ENCODE data around the gene TMEM41A.

Gene TMEM41A

GRCh38 chr3:185498503-185499396, at the start of gene TMEM41A:
TSS of gene TMEM41A (minus strand) at chr3:185499035. CDS start at chr3:185498961, 74 bp downstream.
- in situ Hi-C loops (cut with MboI; ENCODE audit: low sequenced_read_pairs), result no loop called here

- in situ Hi-C loops (cut with MboI; ENCODE audit: low sequenced_read_pairs), result no loop called here
Measured at GRCh38 chr3:185540695-185541094, 41.9 kb upstream of the TMEM41A start.

DNA sequence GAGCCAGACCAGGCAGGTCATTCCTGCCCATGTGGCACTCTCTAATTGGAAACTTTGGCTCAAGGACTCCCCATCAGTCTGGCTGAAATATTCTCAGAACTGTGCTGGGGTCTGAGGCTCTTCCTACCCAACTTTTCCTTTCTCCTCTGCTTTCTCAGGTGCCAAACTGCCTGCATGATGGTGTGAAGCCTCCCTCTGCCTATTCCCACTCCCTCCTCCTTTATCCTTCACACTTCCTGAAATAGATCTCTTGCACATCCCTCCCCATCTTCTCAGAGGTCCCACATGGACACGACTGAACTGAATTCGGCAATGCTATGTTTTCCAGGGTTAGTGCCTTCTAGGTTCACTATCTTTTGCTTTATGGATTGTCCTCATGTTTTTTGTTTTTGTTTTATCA, 41.1 kb upstream of the TMEM41A start:
- in situ Hi-C loops (cut with MboI; ENCODE audit: low sequenced_read_pairs), result no loop called here

GRCh38 chr3:185537369-185537970, 38.6 kb upstream of the TMEM41A start:
- in situ Hi-C loops (cut with MboI; ENCODE audit: low sequenced_read_pairs), result no loop called here

DNA sequence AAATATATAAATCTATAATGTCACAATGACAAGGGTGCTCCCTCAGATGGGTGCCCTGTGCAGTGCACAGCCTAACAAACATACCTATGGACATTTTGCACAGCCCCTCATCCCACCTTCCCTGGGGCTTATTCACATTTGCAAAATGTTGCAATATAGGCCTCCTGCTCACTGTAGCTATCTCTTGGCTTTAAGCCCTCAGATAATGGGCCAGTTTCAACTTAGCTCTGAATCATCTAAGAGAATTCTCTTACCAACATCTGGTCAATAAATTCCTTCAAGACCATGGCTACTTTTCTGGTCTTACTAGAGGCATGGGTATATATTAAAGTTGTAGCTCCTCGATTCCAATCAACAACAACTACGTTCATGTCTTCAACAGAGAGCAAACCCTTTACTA, 35.7 kb upstream of the TMEM41A start:
- in situ Hi-C loops (cut with MboI; ENCODE audit: low sequenced_read_pairs), result no loop called here

- in situ Hi-C loops (cut with MboI; ENCODE audit: low sequenced_read_pairs), result no loop called here
Measured at GRCh38 chr3:185532901-185533300, 34.1 kb upstream of the TMEM41A start.

DNA sequence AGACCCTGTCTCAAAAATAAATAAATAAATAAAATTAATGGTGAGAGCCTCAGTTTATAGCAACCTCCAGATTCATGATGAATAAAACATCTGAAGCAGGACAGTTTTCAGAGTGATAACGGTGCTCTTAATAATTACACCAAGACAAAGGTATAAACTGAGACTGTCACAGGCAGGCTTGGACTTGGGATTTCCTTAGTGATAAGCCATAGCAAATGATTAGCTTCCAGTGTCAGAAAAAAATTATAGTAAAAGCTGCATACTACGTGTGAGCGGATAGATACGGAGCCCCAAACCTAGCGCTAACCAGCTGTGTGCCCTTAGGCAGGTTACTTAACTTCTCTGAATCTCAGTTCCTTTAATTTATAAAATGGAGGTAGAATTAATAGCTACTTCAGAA, 32.0 kb upstream of the TMEM41A start:
- in situ Hi-C loops (cut with MboI; ENCODE audit: low sequenced_read_pairs), result no loop called here

- in situ Hi-C loops (cut with MboI; ENCODE audit: low sequenced_read_pairs), result no loop called here
Measured at GRCh38 chr3:185528532-185528931, 29.7 kb upstream of the TMEM41A start.

DNA sequence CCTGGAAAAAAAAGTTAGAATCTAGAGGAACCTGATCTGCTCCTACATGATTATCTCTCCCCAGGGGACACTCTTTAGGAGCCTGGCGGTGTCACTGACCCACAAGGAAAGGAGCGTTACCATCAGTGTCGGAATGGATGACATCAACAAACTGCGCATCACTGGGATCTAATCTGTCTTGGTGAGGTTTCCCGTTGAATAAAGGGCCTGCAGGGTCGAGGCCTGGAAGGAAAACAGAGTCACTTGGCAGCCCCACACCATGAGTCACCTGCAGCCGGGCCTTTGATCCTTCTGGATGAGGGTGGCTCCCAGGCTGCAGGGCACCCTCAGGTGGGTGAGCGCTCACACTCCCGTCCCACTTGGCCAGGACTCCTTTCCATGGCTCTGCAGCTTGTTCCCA, 28.5 kb upstream of the TMEM41A start:
- in situ Hi-C loops (cut with MboI; ENCODE audit: low sequenced_read_pairs), result no loop called here

DNA sequence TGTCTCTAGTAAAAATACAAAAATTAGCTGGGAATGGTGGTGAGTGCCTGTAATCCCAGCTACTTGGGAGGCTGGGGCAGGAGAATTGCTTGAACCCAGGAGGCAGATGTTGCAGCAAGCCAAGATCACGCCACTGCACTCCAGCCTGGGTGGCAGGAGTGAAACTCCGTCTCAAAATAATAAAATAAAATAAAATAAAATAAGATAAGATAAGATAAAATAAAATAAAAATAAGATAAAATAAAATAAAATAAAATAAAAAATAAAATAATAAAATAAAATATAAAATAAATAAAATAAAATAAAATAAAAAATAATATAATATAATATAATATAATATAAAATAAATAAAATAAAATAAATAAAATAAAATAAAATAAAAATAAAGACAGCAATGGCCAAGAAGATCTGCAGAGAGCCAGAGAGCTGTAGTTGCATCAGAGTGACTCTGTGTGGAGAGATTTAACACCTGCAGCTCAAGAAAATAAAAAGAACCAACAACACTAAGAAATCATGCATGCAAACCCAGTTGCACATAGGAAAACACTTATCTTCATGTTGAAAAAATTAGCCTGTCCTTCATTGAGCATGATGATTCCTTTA, 27.6 kb upstream of the TMEM41A start:
- in situ Hi-C loops (cut with MboI; ENCODE audit: low sequenced_read_pairs), result no loop called here

DNA sequence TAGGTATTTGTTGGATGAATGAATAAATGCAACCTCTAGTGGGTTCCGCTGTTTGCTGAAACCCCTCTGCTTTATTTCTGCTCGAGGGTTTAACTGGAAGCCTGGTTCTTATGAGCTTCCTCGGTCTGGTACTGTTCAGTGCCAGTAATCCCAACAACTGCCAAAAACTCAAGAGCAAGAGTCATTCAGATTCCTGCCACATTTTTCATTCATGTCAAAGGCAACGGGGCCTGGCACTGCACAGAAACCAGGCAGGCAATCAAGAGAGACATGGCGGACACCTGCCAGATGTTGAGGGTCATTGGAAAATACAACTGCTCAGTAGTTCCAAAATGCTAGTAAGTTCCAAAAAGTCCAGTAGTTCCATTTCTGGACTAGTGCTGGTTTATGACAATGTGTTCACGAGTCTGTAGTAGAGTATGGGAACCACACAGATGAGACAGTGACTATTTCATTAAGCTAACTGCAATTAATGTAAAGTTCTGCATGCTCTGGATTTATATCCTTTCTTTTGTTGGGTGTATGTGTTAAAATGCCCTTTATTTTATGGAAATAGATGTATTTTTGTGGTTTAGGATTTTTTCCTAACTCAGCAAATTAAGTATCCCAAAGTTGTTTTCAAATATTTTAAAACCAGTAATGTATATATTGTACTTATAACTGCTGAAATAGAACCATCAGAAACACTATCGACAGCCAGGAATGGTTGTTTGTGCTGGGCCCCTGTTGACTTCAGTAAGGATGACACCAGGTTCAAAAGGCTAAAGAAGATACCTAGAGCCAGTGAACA, 22.7 kb upstream of the TMEM41A start:
- in situ Hi-C loops (cut with MboI; ENCODE audit: low sequenced_read_pairs), result no loop called here

- in situ Hi-C loops (cut with MboI; ENCODE audit: low sequenced_read_pairs), result no loop called here
Measured at GRCh38 chr3:185519021-185519420, 20.2 kb upstream of the TMEM41A start.

- in situ Hi-C loops (cut with MboI; ENCODE audit: low sequenced_read_pairs), result no loop called here
Measured at GRCh38 chr3:185517387-185518130, 18.7 kb upstream of the TMEM41A start.

DNA sequence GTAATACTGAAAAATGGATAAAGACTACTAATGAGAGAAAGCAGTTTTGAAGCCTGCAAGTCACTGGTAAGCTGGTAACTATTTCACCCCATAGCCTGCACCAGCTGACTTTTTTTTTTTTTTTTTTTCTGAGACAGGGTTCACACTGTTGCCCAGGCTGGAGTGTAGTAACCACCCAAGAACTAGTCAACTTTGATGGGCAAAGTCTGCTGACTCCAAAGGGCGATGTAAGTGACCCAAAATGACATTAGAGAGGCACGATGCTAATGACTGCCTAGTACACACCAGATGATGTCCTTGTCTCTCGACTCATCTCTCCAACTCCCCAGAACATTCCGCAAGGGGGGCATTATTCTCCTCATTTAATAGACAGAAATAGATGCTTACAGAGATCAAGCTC, 12.9 kb upstream of the TMEM41A start:
- in situ Hi-C loops (cut with MboI; ENCODE audit: low sequenced_read_pairs), result no loop called here

DNA sequence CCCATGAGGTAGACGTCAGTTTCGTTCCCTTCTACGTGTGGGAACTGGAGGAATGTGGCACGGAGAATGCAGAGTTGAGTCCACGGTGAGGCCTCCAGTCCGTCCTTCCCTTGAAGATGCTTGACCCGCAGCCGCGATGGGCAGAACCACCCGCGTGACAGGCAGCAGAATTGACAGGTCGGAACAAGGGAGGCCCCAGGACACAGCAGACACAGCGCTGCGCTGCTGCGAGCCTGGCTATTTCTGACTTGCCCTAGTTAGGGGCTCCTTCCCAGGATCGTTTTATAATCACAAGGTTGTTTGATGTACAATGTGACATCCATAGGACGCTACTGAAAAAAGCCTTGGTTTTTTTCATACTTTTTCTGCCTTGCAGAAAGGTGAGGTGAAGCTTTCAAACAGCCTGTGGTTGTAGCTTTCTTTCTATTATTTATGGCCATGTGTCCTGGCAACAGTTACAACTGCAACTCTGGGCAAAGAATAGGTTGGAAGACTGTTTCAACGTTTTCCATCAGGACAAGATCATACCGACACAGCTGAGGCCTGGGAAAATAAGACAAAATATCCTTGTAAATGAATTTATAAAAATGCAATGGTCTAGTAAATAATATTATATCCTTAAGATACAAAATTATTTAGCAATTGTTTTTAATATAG, 9.6 kb upstream of the TMEM41A start:
- in situ Hi-C loops (cut with MboI; ENCODE audit: low sequenced_read_pairs), result no loop called here

DNA sequence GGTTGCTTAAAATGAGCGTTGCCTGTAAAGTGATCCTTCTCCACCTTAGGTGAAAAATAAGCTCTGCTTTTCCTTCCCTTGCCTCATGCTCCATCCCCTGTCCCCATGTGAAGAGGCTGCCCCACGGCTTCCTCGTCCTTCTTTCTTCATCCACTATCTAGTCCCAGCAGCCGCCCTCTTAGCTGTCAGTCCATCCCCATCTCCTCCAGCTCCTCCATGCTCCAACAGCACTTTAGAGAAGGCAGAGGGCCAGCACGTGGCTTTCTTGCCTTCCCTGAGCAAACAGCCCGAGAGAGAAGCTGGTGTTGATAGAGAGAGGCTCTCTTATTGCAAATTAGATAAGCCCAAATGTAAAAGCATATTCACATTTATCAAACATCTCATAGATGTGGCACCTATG, 9.0 kb upstream of the TMEM41A start:
- in situ Hi-C loops (cut with MboI; ENCODE audit: low sequenced_read_pairs), result no loop called here

DNA sequence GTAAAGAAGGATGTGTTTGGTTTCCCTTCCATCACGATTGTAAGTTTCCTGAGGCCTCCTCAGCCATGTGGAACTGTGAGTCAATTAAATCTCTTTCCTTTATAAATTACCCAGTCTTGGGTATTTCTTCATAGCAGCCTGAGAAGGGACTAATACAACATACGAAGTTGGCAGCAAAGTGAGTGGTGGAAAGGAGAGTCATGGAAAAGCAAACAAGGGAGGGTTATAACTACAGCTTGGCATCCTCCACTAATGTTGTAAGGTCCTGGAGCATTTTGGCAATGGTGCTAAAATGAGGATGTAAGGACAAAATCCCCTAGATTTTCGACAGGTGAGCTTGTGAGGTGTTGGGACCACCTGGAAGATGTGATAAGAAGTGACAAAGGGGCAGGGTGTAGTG, 5.8 kb upstream of the TMEM41A start:
- in situ Hi-C loops (cut with MboI; ENCODE audit: low sequenced_read_pairs), result no loop called here

GRCh38 chr3:185503521-185503920, 4.7 kb upstream of the TMEM41A start:
- in situ Hi-C loops (cut with MboI; ENCODE audit: low sequenced_read_pairs), result no loop called here

DNA sequence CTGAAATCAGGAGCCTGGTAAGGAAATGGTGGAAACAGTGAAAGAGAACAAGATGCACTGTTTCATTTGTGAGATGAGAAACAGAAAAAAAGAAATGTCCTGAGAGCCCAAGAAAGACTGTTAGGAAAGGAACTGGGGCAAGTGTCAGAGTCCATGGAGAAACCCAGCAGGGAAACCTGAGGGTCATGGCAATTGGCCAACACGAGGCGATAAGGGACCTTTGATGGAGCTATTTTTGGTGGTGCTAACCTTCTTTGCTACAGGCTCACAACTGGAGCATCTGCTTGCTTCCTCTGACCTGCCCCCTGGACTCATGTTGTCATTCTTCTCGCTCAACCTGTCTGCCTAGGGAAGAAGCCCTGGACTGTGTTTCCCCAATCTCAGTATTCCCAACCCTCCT, 4.2 kb upstream of the TMEM41A start:
- in situ Hi-C loops (cut with MboI; ENCODE audit: low sequenced_read_pairs), result no loop called here

DNA sequence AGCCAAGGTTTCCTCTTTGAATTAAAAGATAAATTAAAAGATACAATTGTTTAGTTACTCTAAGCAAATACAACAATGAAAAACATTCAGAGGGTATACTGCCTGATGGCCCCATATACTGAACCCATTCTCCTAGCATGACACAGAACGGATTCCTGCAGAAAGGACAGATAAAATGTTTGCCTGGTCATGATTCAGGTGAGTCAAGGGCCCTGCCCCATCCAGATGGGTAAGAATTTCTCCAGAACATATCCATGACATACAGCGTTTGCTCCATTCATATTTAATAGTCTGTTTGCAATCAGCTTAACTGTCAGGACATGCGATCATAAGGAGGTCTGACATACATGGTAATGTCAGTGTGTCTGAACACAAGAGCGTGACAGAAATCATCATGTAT, 8.6 kb downstream of the TMEM41A start:
- in situ Hi-C loops (cut with MboI; ENCODE audit: low sequenced_read_pairs), result no loop called here
